Astrocyte of the hippocampus (primary cell): Measurements from ENCODE around the gene ADAM30.

Source experiments
- DNase-seq: peaks from one replicate; pipeline ENCODE4 v3.0.0; 2011; ENCODE audit warnings: low read depth, low spot score

ADAM30 gene

DNA sequence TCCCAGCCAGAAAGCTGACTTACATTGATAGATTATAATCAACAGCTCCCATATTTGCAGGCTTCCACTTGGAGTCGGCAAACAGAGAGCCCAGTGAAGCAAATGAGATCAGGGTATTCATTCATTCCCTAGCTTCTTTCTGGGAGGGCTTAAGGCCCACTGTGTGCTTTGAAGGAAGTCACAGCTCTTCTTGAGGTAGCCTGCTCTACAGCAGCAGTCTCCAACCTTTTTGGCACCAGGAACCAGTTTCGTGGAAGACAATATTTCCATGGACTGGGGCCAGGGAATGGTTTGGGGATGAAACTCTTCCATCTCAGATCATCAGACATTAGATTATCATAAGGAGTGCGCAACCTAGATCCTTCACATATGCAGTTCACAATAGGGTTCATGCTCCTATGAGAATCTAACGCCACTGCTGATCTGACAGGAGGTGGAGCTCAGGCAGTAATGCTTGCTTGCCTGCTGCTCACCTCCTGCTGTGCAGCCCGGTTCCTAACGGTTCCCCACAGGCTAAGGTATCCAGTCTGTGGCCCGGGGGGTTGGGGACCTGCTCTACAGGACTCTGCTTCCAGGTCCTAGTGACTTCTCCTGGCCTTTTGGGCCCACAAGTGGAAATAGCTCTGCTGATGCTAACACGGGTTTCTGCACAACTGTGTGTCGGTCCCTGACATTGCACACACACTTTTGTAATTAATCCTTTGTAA lies 13.7 kb upstream of the ADAM30 start:
- no peak for DNase-seq

- no peak for DNase-seq
These were observed 12.3 kb upstream of the ADAM30 start for GRCh38 chr1:119908661-119909060.

DNA sequence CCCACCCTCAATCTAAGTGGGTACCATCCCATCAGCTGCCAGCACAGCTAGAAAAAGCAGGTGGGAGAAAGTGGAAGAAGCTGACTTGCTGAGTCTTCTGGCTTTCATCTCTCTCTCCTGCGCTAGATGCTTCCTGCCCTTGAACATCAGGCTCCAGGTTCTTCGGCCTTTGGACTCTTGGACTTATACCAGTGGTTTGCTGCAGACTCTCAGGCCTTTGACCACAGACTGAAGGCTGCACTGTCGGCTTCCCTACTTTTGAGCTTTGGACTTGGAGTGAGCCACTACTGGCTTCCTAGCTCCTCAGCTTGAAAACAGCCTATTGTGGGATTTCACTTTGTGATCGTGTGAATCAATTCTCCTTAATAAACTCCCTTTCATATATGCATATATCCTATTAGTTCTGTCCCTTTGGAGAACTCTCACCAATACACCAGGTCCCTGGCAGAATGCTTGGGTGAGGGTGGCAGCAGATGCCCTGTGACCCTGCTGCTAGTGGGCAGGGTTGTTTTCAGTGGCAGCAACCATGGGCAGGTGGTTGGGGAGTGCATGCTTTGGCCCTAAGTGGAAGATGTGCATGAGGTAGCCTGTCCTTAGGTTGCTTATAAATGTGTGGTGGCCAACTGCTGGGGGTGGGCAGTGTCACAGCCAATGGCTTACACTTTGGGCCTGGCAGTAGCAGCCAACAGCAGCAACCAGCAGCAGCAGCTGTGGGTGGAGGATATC lies 10.8 kb upstream of the ADAM30 start:
- no peak for DNase-seq

DNA sequence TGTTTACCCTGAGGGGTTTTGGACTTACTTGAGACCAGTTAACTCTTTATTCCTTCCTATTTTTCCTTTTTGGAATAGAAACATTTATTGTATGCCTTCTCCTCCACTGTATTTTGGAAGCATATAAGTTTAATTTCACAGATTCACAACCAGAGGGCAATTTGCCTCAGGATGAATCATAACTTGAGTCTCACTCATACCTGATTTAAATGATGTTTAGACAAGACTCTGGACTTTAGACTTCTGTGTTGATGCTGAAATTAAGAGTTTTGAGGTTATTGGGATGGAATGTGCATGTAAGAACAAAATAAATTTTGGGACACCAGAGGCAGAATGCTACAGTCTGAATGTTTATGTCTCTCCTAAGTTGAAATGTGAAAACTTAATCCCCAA lies 7.1 kb upstream of the ADAM30 start:
- DNase-seq = no peak

DNA sequence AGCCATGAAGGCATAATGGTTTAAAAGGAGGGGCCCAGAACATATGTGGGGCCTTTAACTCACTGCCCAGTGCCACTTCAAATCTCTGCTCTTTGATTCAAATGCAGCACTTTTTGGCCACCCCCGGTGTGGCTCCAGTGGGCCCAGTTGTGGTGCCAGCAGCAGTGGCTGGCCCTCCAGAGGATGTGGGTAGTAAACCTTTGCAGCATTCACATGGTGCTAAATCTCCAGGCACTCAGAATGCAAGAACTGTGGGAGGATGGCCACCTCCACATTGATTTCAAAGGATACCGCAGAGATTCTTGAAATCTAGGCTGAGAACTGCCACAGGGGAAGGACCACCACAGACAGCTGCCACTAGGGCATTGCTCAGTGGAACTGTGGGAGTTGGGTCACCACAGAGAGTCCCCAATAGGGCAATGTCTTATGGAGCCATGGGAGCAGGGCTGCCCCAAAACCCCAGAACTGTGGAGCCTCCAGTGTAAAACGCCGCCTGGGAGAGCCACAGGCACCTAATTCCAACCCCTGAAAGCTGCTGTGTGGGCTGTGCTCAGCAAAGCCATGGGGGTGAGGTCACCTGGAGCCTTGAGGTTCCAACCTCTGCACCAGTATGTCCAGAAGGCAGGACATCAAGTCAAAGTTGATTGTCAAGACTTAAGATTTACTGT lies 6.6 kb upstream of the ADAM30 start:
- DNase-seq = no peak

DNA sequence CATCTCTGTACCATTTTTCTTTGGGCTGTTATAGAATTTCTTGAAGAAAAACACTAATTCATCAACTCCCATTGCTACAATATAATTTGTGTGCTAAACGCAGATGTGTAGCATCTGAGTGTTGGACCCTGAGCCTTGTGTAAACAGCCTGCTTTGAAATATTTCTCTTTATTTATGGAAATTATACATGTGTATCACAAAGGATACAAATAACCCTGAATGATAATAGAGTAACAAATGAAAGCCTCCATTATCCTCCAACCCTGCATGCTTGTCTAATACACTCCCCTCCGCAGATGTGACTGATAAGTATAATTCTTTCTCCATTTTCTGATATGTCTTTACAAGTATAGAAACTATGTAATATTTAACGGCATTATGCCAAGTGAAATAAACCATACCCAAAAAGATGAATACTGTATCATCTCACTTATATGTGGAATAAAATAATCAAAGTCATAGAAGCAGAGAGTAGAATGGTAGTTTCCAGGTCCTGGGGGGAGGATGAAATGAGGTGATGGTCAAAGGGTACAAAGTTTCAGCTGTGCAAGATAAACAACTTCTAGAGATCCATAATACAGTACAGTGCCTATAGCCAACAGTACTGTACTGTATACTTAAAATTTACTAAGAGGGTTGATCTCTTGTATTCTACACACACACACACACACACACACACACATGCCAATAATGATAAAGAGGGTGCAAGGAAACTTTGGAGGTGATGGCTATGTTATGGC lies 2.8 kb upstream of the ADAM30 start:
- no peak for DNase-seq

GRCh38 chr1:119898530-119898929 lies 2.2 kb upstream of the ADAM30 start:
- DNase-seq = no peak

- DNase-seq = no peak
These were observed 1.2 kb downstream of the ADAM30 start for GRCh38 chr1:119895102-119895501.

- DNase-seq = no peak
These were observed 2.3 kb downstream of the ADAM30 start for GRCh38 chr1:119893827-119894700.

GRCh38 chr1:119893238-119893791 lies 3.0 kb downstream of the ADAM30 start:
- DNase-seq = no peak

DNA sequence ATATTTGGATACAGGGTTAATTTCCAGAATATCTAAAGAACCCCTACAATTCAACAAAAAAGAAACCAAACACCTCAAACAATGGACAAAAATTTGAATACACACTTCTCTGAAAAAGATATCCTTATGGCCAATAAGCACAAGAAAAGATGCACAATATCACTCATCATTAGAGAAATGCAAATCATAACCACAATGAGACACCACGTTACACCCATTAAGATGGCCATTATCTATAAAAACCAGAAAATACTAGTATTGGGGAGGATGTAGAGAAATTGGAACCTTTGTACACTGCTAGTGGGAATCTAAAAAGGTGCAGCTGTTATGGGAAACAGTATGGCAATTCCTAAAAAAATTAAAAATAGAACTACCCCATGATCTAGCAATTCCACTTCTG lies 4.9 kb downstream of the ADAM30 start:
- no peak for DNase-seq

- no peak for DNase-seq
These were observed 7.8 kb downstream of the ADAM30 start for GRCh38 chr1:119888476-119888875.

DNA sequence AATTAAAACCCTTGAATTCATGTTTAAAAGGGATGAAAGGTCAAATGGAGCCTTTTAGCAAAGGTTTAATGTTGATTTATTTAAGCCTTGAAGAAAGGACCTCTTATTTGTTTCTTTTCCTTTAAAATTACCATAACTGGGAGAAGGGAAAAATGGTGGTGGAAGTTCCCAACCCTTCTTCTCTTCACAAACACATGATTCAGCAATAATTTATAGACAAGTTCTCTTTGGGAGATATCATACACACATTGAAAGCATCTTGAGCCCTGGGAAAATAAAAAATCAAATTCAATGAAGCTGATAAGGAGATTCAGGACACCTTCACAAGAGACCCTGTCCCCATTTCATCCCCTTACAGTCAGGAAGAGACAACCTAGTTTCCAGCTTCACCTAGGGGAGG lies 8.9 kb downstream of the ADAM30 start:
- no peak for DNase-seq

DNA sequence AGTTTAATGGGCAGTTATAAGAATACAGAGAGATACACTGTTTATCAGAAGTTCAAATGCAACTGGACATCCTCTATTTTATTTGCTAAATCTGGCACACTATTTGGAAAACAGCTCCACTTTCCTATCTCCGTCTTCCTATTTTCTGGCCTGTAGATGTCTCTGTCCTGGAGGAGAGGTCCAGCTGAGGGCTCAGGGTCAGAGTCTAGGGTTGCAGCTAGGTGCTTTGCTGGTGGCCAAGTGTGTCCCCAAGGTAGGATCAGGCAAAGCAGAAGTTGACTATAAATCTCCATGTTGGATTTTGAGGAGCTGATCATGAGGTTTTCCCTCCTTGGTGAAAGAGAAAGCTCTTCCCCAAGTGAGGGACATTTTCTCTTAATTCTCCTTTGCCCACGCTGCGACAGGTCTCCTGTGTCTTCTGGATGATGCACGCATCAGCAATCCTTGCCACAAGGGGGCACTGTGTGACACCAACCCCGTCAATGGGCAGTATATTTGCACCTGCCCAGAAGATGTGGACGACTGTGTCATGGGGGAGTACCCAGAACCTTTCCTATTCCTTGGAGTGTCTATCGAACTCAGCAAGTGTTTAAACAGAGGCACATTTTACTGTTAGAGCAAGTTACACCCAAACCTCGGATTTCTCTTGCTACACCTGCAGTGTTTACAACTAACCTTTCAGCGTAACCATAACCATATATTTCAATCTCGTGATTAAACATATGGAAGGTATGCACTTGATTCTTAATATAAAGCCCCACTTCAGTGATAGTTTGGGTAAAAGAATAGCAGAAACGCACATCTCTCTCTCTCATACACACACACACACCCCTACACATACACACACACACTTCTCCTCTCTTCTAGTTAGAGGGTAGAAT lies 10.2 kb downstream of the ADAM30 start:
- peak; percentile 54 for DNase-seq

DNA sequence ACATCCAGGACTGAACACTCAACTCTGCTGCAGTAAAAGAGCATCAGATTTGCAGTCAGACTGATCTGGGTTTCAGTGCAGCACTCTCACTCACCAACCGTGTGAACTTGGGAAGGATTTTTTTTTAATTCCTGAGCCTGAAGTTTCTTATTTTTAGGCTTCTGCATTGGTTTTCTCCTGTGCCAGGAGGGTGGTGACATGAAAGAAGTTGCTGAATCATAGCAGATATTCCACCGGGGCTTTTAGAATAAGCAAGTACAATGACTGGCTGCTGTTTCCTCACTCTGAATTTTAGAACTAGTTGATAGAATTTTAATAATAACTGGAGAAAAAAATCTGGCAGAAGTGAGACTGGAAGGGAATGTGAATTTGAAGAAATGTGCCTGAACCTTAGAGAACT lies 11.6 kb downstream of the ADAM30 start:
- no peak for DNase-seq

DNA sequence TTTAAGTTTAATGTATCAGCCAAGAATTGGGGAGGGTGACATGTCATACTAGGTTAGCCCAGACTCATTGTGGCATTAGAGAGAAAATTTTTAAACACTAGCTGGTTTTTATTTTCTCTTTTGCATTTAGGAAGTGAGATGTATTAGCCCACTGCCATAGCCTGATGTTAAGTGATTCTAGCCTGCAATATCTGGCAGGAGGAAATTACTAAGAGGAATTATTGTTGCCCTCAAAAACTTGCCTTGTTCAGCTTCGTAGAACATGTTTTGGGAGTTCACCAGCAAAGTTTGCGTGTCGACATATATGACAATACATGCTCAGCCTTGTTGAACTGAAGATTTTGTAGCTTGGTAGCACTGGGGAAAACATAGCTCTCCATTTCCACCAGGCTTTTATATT lies 12.5 kb downstream of the ADAM30 start:
- no peak for DNase-seq

GRCh38 chr1:119882132-119883049 lies 13.9 kb downstream of the ADAM30 start:
- DNase-seq = no peak

- no peak for DNase-seq
These were observed 16.5 kb downstream of the ADAM30 start for GRCh38 chr1:119879510-119880434.
